T-cell (primary cell): ENCODE results near the gene C21orf58. TPM values are rescaled to one million over a fixed set of nuclear protein-coding genes. Genes with fewer than 3 reads are reported as not detected.

Experiments used
- ATAC-seq, 4 experiments: fragments of 200-7000 bp in 3 of 4; fragments of 150-1000 bp in 1 of 4; cut with Tn5 transposase; replicated peaks in 1 of 4; 1 replicate in 3 of 4; 2 replicates in 1 of 4; pipeline ENCODE4 v1.10.0; 2021; ENCODE audit warnings: moderate library complexity in 3 of 4, mild to moderate bottlenecking in 2 of 4, moderate number of reproducible peaks in 1 of 4
- CTCF ChIA-PET, 2 donors: fragments of 300-600 bp; sonication (Branson Sonifier 250); formaldehyde crosslinking; loops; one replicate each; lab custom pipeline; 2022; ENCODE audit warnings: antibody characterized with exemption in 2 of 2; lab: Charles Lee
- POLR2A ChIA-PET, 2 donors: fragments of 300-600 bp; sonication (Branson Sonifier 250); formaldehyde crosslinking; loops; one replicate each; lab custom pipeline; 2022; ENCODE audit warnings: antibody characterized with exemption in 2 of 2; lab: Charles Lee
- DNase-seq, 35 experiments: peaks; one replicate each; pipeline versions ENCODE4 v3.0.0 to v3.0.0-alpha.2; 2013 to 2023
- H3K27ac ChIP-seq: one replicate; pipeline ENCODE4 v1.5.1; 2013; ENCODE audit warnings: low read length
- H3K27me3 ChIP-seq, 2 experiments: replicated peaks in 1 of 2; 1 replicate in 1 of 2; 2 replicates in 1 of 2; pipeline versions ENCODE4 v1.6.1 to v1.7.0; 2013; ENCODE audit warnings: low read length in 1 of 2, mixed read lengths in 1 of 2; ENCODE audit not compliant: control insufficient read depth in 2 of 2, insufficient read depth in 2 of 2; ENCODE audit errors: extremely low read depth in 1 of 2
- H3K36me3 ChIP-seq, 2 donors: 1 replicate in 1 of 2; 2 replicates in 1 of 2; pipeline versions ENCODE4 v1.6.1 to v1.7.0; 2013; ENCODE audit warnings: low read length in 1 of 2; ENCODE audit not compliant: control insufficient read depth in 2 of 2, insufficient read depth in 1 of 2; ENCODE audit errors: extremely low read depth in 1 of 2
- H3K4me1 ChIP-seq, 2 experiments: 1 replicate in 1 of 2; 2 replicates in 1 of 2; pipeline versions ENCODE4 v1.6.1 to v1.7.0; 2013; ENCODE audit warnings: low read length in 2 of 2, mixed read lengths in 1 of 2; ENCODE audit not compliant: insufficient read depth in 2 of 2, control insufficient read depth in 1 of 2; ENCODE audit errors: extremely low read depth in 1 of 2
- H3K4me3 ChIP-seq, 2 donors: 1 replicate in 1 of 2; 2 replicates in 1 of 2; pipeline versions ENCODE4 v1.5.1 to v1.7.0; 2013; ENCODE audit warnings: mild to moderate bottlenecking in 2 of 2, low read length in 1 of 2, moderate library complexity in 1 of 2; ENCODE audit not compliant: control insufficient read depth in 1 of 2; ENCODE audit errors: extremely low read depth in 1 of 2
- H3K9me3 ChIP-seq: 2 replicates; pipeline ENCODE4 v1.7.0; 2013
- H3K27ac Mint-ChIP-seq, 2 donors: one replicate each; pipeline ENCODE4 v1.8.0; 2020 to 2021; ENCODE audit warnings: mild to moderate bottlenecking in 2 of 2, mixed read lengths in 2 of 2
- H3K27me3 Mint-ChIP-seq, 2 donors: one replicate each; pipeline ENCODE4 v1.8.0; 2021 to 2022; ENCODE audit warnings: mixed read lengths in 2 of 2
- H3K36me3 Mint-ChIP-seq: one replicate; pipeline ENCODE4 v1.8.0; 2021; ENCODE audit warnings: mixed read lengths
- H3K4me1 Mint-ChIP-seq, 3 donors: one replicate each; pipeline ENCODE4 v1.8.0; 2020 to 2022; ENCODE audit warnings: mixed read lengths in 3 of 3, mild to moderate bottlenecking in 1 of 3
- H3K4me3 Mint-ChIP-seq, 3 donors: one replicate each; pipeline ENCODE4 v1.8.0; 2020 to 2022; ENCODE audit warnings: mild to moderate bottlenecking in 3 of 3, mixed read lengths in 3 of 3, moderate library complexity in 3 of 3
- H3K9me3 Mint-ChIP-seq, 3 donors: one replicate each; pipeline ENCODE4 v1.8.0; 2020 to 2022; ENCODE audit warnings: mixed read lengths in 3 of 3
- WGBS: methylation state at CpG from one replicate; pipeline ENCODE4 v1.1.5; 2013; ENCODE audit warnings: missing lambda C conversion rate; ENCODE audit not compliant: insufficient coverage; 5-methylcytosine and 5-hydroxymethylcytosine counted together
- total RNA-seq, 35 experiments: library from RNA in 6 of 35; stranded (reverse) in 6 of 35; fragments of 120-200 nt in 1 of 35; gene quantifications; one replicate each; pipeline versions ENCODE4 v1.2.1 to v1.2.4 and lab custom pipeline; 2013 to 2026

C21orf58 gene
- total RNA-seq, 5 donors from 2014 or later (not counting 1 experiment from before 2014, with no cell fraction given) = 3.9 to 9.2 (median 8.3) TPM

GRCh38 chr21:46355161-46356004 is 31.7 kb upstream of the C21orf58 start:
- Mint-ChIP-seq H3K9me3 (no peaks in the 10 kb centered on the region), H3K4me3 (no peak overlapping the region), H3K4me1 (peaks cover 0 to 1% (median 0%) of the 10 kb centered on the region in 3 donors), H3K27me3 (no peaks in the 10 kb centered on the region), H3K36me3 (peaks cover 42% of the 10 kb centered on the region), H3K27ac (peak overlapping the region in 1 of 2 donors; percentile 73)
- peaks cover 0 to 7% of the 10 kb centered on the region in 2 experiments for H3K4me1 ChIP-seq
- 90% methylated on average over 33 of the region's 33 CpGs for WGBS
- H3K27me3 ChIP-seq = no peaks in the 10 kb centered on the region
- no peak overlapping the region for H3K27ac ChIP-seq
- ChIA-PET CTCF (no interaction called here), POLR2A (no interaction called here)
- ATAC-seq = peak; percentile 48 to 82 (median 78)
- H3K36me3 ChIP-seq = peaks cover 24 to 81% of the 10 kb centered on the region in 2 donors
- DNase-seq = peak in 21 of 35 experiments; percentile 1 to 58 (median 17)
- no peak overlapping the region for H3K4me3 ChIP-seq
- H3K9me3 ChIP-seq = no peaks in the 10 kb centered on the region

- H3K27ac Mint-ChIP-seq = no peak overlapping the region
- no peaks in the 10 kb centered on the region for H3K27me3 ChIP-seq
- no peak overlapping the region for H3K27ac ChIP-seq
- no peak for ATAC-seq
- no peak overlapping the region for H3K4me3 ChIP-seq
- H3K36me3 ChIP-seq = peaks cover 29 to 87% of the 10 kb centered on the region in 2 donors
- peaks cover 0 to 1% (median 0%) of the 10 kb centered on the region in 3 donors for H3K4me1 Mint-ChIP-seq
- no peaks in the 10 kb centered on the region for H3K9me3 Mint-ChIP-seq
- ChIA-PET CTCF (no interaction called here), POLR2A (no interaction called here)
- peaks cover 47% of the 10 kb centered on the region for H3K36me3 Mint-ChIP-seq
- H3K9me3 ChIP-seq = no peaks in the 10 kb centered on the region
- no peak for DNase-seq
- no peaks in the 10 kb centered on the region for H3K27me3 Mint-ChIP-seq
- no peak overlapping the region for H3K4me3 Mint-ChIP-seq
- H3K4me1 ChIP-seq = peaks cover 0 to 7% of the 10 kb centered on the region in 2 experiments
- WGBS = 95% methylated on average over 13 of the region's 13 CpGs
These were observed 30.8 kb upstream of the C21orf58 start for GRCh38 chr21:46354518-46354917.

DNA sequence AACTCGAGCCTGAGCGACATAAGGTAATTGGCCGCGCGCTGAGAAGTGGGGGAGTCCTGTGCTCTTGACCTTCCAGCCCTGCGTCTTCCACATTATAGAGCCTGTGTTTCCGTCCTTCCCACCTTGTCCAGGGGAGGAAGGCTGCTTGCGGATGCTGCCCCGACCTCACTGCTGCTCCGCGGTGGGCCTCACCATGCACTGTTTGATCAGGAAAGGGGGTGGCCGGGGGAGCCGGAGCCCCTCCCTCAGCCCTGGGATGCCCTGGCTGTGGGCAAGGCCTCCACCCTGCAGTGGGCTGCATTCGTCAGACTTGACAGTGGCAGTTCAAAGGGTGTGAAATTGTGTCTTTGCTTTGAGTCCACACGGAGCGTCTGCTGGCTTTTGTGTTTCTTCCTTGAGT is 30.4 kb upstream of the C21orf58 start:
- no peak overlapping the region for H3K27ac Mint-ChIP-seq
- POLR2A ChIA-PET = no interaction called here
- CTCF ChIA-PET = no interaction called here

DNA sequence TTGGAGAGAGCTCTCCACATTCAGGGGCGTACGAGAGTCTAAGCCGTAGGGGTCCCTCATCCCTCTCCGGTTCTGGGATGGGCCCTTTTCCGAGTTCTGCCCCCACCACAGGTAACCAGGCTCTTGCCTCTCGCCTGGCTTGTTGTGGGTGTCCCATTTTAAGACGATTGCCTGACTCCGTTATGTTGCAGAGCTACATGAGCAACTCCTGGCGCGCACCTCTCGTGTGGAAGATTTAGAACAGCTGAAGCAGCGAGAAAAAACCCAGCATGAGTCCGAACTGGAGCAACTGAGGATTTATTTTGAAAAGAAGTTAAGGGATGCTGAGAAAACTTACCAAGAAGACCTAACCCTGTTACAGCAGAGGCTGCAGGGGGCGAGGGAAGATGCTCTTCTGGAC is 29.2 kb upstream of the C21orf58 start:
- Histone ChIP-seq H3K27me3 (no peaks in the 10 kb centered on the region), H3K4me1 (peaks cover 0 to 7% of the 10 kb centered on the region in 2 experiments), H3K36me3 (peaks cover 39 to 89% of the 10 kb centered on the region in 2 donors), H3K27ac (no peak overlapping the region), H3K4me3 (no peak overlapping the region), H3K9me3 (no peaks in the 10 kb centered on the region)
- Mint-ChIP-seq H3K27me3 (no peaks in the 10 kb centered on the region), H3K36me3 (peaks cover 46% of the 10 kb centered on the region), H3K9me3 (no peaks in the 10 kb centered on the region), H3K4me1 (peaks cover 0 to 1% (median 0%) of the 10 kb centered on the region in 3 donors), H3K4me3 (no peak overlapping the region), H3K27ac (no peak overlapping the region)
- CTCF ChIA-PET = no interaction called here
- ATAC-seq = no peak
- WGBS = 99% methylated on average over 8 of the region's 14 CpGs
- DNase-seq = no peak
- POLR2A ChIA-PET = no interaction called here

More for the DNA sequence above, 30.4 kb upstream of the C21orf58 start:
- Histone ChIP-seq H3K27ac (no peak overlapping the region), H3K4me1 (peaks cover 0 to 7% of the 10 kb centered on the region in 2 experiments), H3K27me3 (no peaks in the 10 kb centered on the region), H3K9me3 (no peaks in the 10 kb centered on the region), H3K36me3 (peaks cover 33 to 87% of the 10 kb centered on the region in 2 donors), H3K4me3 (no peak overlapping the region)
- peaks cover 0 to 1% (median 0%) of the 10 kb centered on the region in 3 donors for H3K4me1 Mint-ChIP-seq
- no peaks in the 10 kb centered on the region for H3K9me3 Mint-ChIP-seq
- DNase-seq = no peak
- peaks cover 49% of the 10 kb centered on the region for H3K36me3 Mint-ChIP-seq
- WGBS = 96% methylated on average over 14 of the region's 16 CpGs
- no peak overlapping the region for H3K4me3 Mint-ChIP-seq
- no peak for ATAC-seq
- no peaks in the 10 kb centered on the region for H3K27me3 Mint-ChIP-seq

DNA sequence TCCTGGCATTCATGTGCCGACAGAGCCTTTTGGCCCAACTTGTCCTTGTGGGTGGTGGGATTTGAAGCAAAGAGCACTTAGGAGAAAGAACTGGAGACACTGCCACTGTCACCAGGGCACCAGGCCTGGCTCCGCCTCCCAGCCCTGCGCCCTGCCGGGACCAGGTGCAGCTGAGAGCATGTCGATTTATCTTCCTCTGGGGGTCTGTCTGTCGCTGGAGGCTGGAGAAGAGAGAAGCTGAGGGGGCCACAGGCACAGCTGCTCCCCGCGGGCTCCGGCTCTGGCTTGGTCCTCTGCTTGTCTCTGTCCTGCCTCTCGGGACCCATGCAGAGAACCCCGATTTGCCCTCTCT is 28.5 kb upstream of the C21orf58 start:
- H3K9me3 ChIP-seq = no peaks in the 10 kb centered on the region
- H3K27me3 ChIP-seq = no peaks in the 10 kb centered on the region
- peaks cover 39 to 92% of the 10 kb centered on the region in 2 donors for H3K36me3 ChIP-seq
- 95% methylated on average over 8 of the region's 11 CpGs for WGBS
- ChIA-PET POLR2A (no interaction called here), CTCF (interaction anchor here in 1 of 2 donors (0.9 kb wide), 1 partner anchor 285 kb away, joined by 4 read pairs; no protein-coding TSS in a partner anchor)
- Mint-ChIP-seq H3K27me3 (no peaks in the 10 kb centered on the region), H3K27ac (no peak overlapping the region), H3K4me1 (peaks cover 0 to 1% (median 0%) of the 10 kb centered on the region in 3 donors), H3K36me3 (peaks cover 44% of the 10 kb centered on the region), H3K9me3 (no peaks in the 10 kb centered on the region), H3K4me3 (no peak overlapping the region)
- H3K27ac ChIP-seq = no peak overlapping the region
- H3K4me3 ChIP-seq = no peak overlapping the region
- ATAC-seq (no peak), DNase-seq (no peak)
- peaks cover 0 to 7% of the 10 kb centered on the region in 2 experiments for H3K4me1 ChIP-seq

DNA sequence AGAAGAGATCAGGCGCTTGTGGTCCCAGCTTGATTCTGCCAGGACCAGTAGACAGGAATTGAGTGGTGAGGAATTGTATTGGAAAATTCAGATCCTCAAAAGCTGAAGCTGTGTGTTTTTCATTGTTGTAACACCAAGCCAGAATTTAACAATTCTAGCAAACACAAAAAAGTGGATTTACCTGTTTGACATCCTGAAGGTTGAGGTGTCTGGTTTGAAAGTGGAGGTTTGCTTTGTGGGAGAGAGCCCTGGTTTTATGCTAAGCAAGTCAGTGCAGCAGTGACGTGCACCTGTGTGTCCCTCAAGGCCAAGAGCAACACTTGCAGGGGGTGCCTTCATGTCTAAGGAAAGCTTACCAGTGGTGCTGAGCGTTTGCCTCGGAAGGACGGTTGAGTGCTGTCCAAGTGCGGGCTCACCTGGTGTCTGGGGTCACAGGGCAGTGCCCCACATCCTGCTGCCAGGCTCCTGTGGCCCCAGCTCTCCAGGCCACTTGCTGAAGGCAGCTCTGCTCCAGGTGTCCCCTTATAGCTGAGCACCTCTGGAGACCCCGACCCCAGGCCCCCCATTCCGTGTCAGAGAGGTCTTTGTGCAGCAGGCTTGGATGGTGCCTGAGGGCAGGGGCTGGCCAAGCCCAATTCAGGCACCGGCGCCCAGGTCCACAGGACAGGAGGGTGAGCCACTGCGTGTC is 27.9 kb upstream of the C21orf58 start:
- ATAC-seq (no peak), DNase-seq (no peak)
- ChIA-PET POLR2A (no interaction called here), CTCF (interaction anchor here in 1 of 2 donors (0.9 kb wide), 1 partner anchor 285 kb away, joined by 4 read pairs; no protein-coding TSS in a partner anchor)
- peaks cover 0 to 7% of the 10 kb centered on the region in 2 experiments for H3K4me1 ChIP-seq
- no peak overlapping the region for H3K27ac ChIP-seq
- peaks cover 39 to 93% of the 10 kb centered on the region in 2 donors for H3K36me3 ChIP-seq
- WGBS = 98% methylated on average over 10 of the region's 11 CpGs
- H3K4me1 Mint-ChIP-seq = peaks cover 0 to 1% (median 0%) of the 10 kb centered on the region in 3 donors
- no peaks in the 10 kb centered on the region for H3K9me3 ChIP-seq
- no peaks in the 10 kb centered on the region for H3K9me3 Mint-ChIP-seq
- no peaks in the 10 kb centered on the region for H3K27me3 Mint-ChIP-seq
- H3K4me3 Mint-ChIP-seq = no peak overlapping the region
- H3K36me3 Mint-ChIP-seq = peaks cover 43% of the 10 kb centered on the region
- no peak overlapping the region for H3K4me3 ChIP-seq
- no peaks in the 10 kb centered on the region for H3K27me3 ChIP-seq
- no peak overlapping the region for H3K27ac Mint-ChIP-seq
